Middle frontal gyrus (tissue), 1 donor: ENCODE results near the gene THRAP3.

Experiments used
- DNase-seq: peaks from one replicate; pipeline ENCODE4 v3.0.0-alpha.2; 2015; ENCODE audit warnings: low spot score; ENCODE audit errors: extremely low spot score

The THRAP3 gene

GRCh38 chr1:36352910-36353878 lies 129.0 kb downstream of the THRAP3 start:
- no peak for DNase-seq

- no peak for DNase-seq
Measured at GRCh38 chr1:36354486-36354885, 130.2 kb downstream of the THRAP3 start.
